K562 (cell line): ENCODE measurements around the gene PHLDB2. TPM values are rescaled to one million over a fixed set of nuclear protein-coding genes. Genes with fewer than 3 reads are reported as not detected.

Source experiments
- ATAC-seq: fragments of 200-7000 bp; cut with Tn5 transposase; 3 replicates; pipeline ENCODE4 v1.9.1; 2020; ENCODE audit warnings: moderate library complexity
- BruUV-seq: library from RNA; stranded (reverse); fragments of 400-500 nt; replicated peaks from 2 replicates; lab custom pipeline; 2021; lab: Mats Ljungman, UMichigan
- CTCF ChIA-PET: fragments of 300-600 bp; formaldehyde crosslinking; extraction: SDS; loops from one replicate; lab custom pipeline; 2021; ENCODE audit warnings: low intra/inter-chr PET ratio; lab: Yijun Ruan, JAX
- POLR2A ChIA-PET: fragments of 300-600, 350-650 bp; sonication (Branson Sonifier 250); formaldehyde crosslinking; extraction: SDS; loops from one replicate; lab custom pipeline; 2021; ENCODE audit warnings: antibody characterized with exemption, inconsistent platforms; lab: Yijun Ruan, JAX
- DNase-seq, 4 experiments: peaks; one replicate each; pipeline versions ENCODE4 v3.0.0 to v3.0.0-alpha.2; 2011 to 2018; ENCODE audit warnings: low spot score in 3 of 4, mixed read lengths in 3 of 4; ENCODE audit errors: extremely low read depth in 1 of 4
- FAIRE-seq: peaks from 2 replicates; lab custom pipeline; 2011; peaks lifted over from hg19 to GRCh38; lab: Jason Lieb, UNC
- H2AFZ ChIP-seq: 2 replicates; pipeline ENCODE4 v1.6.0; 2011; ENCODE audit warnings: low read depth, low read length, control low read depth, inconsistent platforms
- H3K27ac ChIP-seq: fragments of 200-600 bp; 3 replicates; pipeline ENCODE4 v1.8.0; 2011; ENCODE audit warnings: low read depth, mild to moderate bottlenecking, control low read depth, inconsistent platforms, low read length, moderate library complexity, mixed read lengths; ENCODE audit errors: extremely low read depth
- H3K27me3 ChIP-seq, 2 experiments: fragments of 300-600 bp in 1 of 2; 2 replicates in 1 of 2; 3 replicates in 1 of 2; pipeline versions ENCODE4 v1.6.0 to v1.8.0; 2011; ENCODE audit warnings: inconsistent platforms in 2 of 2, low read length in 2 of 2, mild to moderate bottlenecking in 1 of 2, mixed read lengths in 1 of 2, moderate library complexity in 1 of 2; ENCODE audit not compliant: control insufficient read depth in 2 of 2, insufficient read depth in 2 of 2
- H3K36me3 ChIP-seq: fragments of 300-600 bp; 3 replicates; pipeline ENCODE4 v1.8.0; 2011; ENCODE audit warnings: mild to moderate bottlenecking, low read length, inconsistent platforms; ENCODE audit not compliant: control insufficient read depth, insufficient read depth
- H3K4me1 ChIP-seq, 2 experiments: fragments of 200-600 bp in 1 of 2; replicated peaks in 1 of 2; 2 replicates in 1 of 2; 3 replicates in 1 of 2; pipeline versions ENCODE4 v1.5.1 to v1.8.0; 2011; ENCODE audit warnings: inconsistent platforms in 2 of 2, low read length in 2 of 2, mild to moderate bottlenecking in 1 of 2, mixed read lengths in 1 of 2, moderate library complexity in 1 of 2; ENCODE audit not compliant: control insufficient read depth in 2 of 2, insufficient read depth in 2 of 2
- H3K4me2 ChIP-seq: 2 replicates; pipeline ENCODE4 v1.6.1; 2011; ENCODE audit warnings: low read length, control low read depth, inconsistent platforms, mixed read lengths; ENCODE audit not compliant: insufficient read depth
- H3K4me3 ChIP-seq: fragments of 200-600 bp; sonication (generic), shearing (Covaris generic); 2 replicates; pipeline ENCODE4 v1.5.1; 2016; ENCODE audit warnings: control low read depth, inconsistent platforms
- H3K79me2 ChIP-seq: fragments of 200-600 bp; 3 replicates; pipeline ENCODE4 v1.8.0; 2011; ENCODE audit warnings: low read length, inconsistent platforms; ENCODE audit not compliant: control insufficient read depth, insufficient read depth
- H3K9ac ChIP-seq, 2 experiments: 2 replicates each; pipeline versions ENCODE4 v1.6.0 to v1.6.1; 2011; ENCODE audit warnings: low read depth in 2 of 2, low read length in 2 of 2, control low read depth in 1 of 2, inconsistent platforms in 1 of 2, mild to moderate bottlenecking in 1 of 2, mixed read lengths in 1 of 2; ENCODE audit not compliant: insufficient read depth in 1 of 2
- H3K9me1 ChIP-seq: one replicate; pipeline ENCODE4 v1.6.0; 2011; ENCODE audit warnings: inconsistent platforms, mild to moderate bottlenecking, low read length, moderate library complexity; ENCODE audit not compliant: control insufficient read depth, insufficient read depth
- H3K9me3 ChIP-seq: replicated peaks from 2 replicates; pipeline ENCODE4 v1.5.1; 2011; ENCODE audit warnings: low read depth, low read length, inconsistent platforms; ENCODE audit not compliant: control insufficient read depth, insufficient read depth
- H4K20me1 ChIP-seq: replicated peaks from 2 replicates; pipeline ENCODE4 v1.6.1; 2011; ENCODE audit warnings: low read length, inconsistent platforms, mixed read lengths; ENCODE audit not compliant: control insufficient read depth, insufficient read depth
- CREB1 ChIP-seq, 2 experiments: sonication (generic) in 1 of 2; formaldehyde crosslinking in 1 of 2; IDR thresholded peaks; 2 replicates each; pipeline versions ENCODE4 v1.6.1 to v1.8.0; 2012 to 2022; ENCODE audit warnings: inconsistent platforms in 1 of 2, mild to moderate bottlenecking in 1 of 2, missing genetic modification reagents in 1 of 2, moderate library complexity in 1 of 2
- ETV5 ChIP-seq: sonication (generic); formaldehyde crosslinking; IDR thresholded peaks from 2 replicates; pipeline ENCODE4 v1.4.0; 2020; ENCODE audit warnings: low read depth, mild to moderate bottlenecking, missing genetic modification reagents
- FOXA3 ChIP-seq, 2 experiments: fragments of 450-650 bp in 1 of 2; sonication (generic) in 1 of 2; formaldehyde crosslinking; IDR thresholded peaks in 1 of 2; conservative IDR thresholded peaks in 1 of 2; 2 replicates each; pipeline versions ENCODE4 v1.4.0 to v1.8.0; 2020 to 2022; ENCODE audit warnings: mild to moderate bottlenecking in 2 of 2, missing genetic modification reagents in 1 of 2
- MEIS2 ChIP-seq: fragments of 450-650 bp; IDR thresholded peaks from 2 replicates; pipeline ENCODE4 v1.6.1; 2014; ENCODE audit warnings: mild to moderate bottlenecking; ENCODE audit not compliant: partially characterized antibody
- NUFIP1 ChIP-seq: fragments of 450-650 bp; IDR thresholded peaks from 2 replicates; pipeline ENCODE4 v1.6.1; 2018; ENCODE audit not compliant: partially characterized antibody
- PPARD ChIP-seq: fragments of 250-450 bp; sonication (Bioruptor Pico); IDR thresholded peaks from 2 replicates; pipeline ENCODE4 v1.8.0; 2022; ENCODE audit warnings: inconsistent platforms, mild to moderate bottlenecking, moderate library complexity
- RCOR1 ChIP-seq, 2 experiments: IDR thresholded peaks; 2 replicates each; pipeline ENCODE4 v1.6.1; 2012; ENCODE audit warnings: low read depth in 2 of 2, low read length in 2 of 2, borderline replicate concordance in 1 of 2, improper control_type of control experiment in 1 of 2
- TAF1 ChIP-seq: IDR thresholded peaks from 2 replicates; pipeline ENCODE4 v1.6.1; 2011; ENCODE audit warnings: mild to moderate bottlenecking, low read length, moderate library complexity; ENCODE audit not compliant: insufficient read depth, control insufficient read depth, severe bottlenecking; ENCODE audit errors: extremely low read depth
- TGIF2 ChIP-seq: sonication (generic); formaldehyde crosslinking; IDR thresholded peaks from 2 replicates; pipeline ENCODE4 v1.8.1; 2022; ENCODE audit warnings: mild to moderate bottlenecking, missing genetic modification reagents, moderate library complexity
- ZNF41 ChIP-seq: fragments of 250-450 bp; sonication (Bioruptor Pico); conservative IDR thresholded peaks from 2 replicates; pipeline ENCODE4 v1.4.0; 2020; ENCODE audit warnings: mild to moderate bottlenecking
- WGBS: fragments of 100-300 bp; shearing (Covaris generic); methylation state at CpG from one replicate; pipeline ENCODE4 v1.1.6; 2016; ENCODE audit warnings: low coverage, mixed read lengths; ENCODE audit not compliant: insufficient coverage; ENCODE audit errors: missing lambda C conversion rate; 5-methylcytosine and 5-hydroxymethylcytosine counted together
- in situ Hi-C: fragments of 300-500 bp; cut with MboI; formaldehyde crosslinking; loops from 4 replicates; pipeline ENCODE4 v1.15.0; 2018; ENCODE audit warnings: inconsistent platforms, mixed read lengths
- intact Hi-C: fragments of 100-400 bp; cut with micrococcal nuclease; formaldehyde crosslinking; loops from 2 replicates; pipeline ENCODE4 v1.14.2; 2022
- polyA plus RNA-seq, 8 experiments: library from polyadenylated mRNA; depleted of rRNA in 4 of 8; stranded (reverse) in 5 of 8; unstranded in 3 of 8; fragments of >200 nt; fragmentation: Nextera tagmentation in 2 of 8; fragmentation: Illumina TruSeq in 1 of 8; extraction: Ambion mirVana in 2 of 8; extraction: Trizol in 1 of 8; gene quantifications; 2 replicates each; pipeline versions ENCODE4 v1.2.1 to v1.2.3, GENCODE V29; 2011 to 2014; ENCODE audit warnings: inconsistent platforms in 1 of 8, missing spikeins in 1 of 8
- total RNA-seq, 7 experiments: library from RNA; depleted of rRNA in 6 of 7; stranded (reverse); fragments of >200 nt in 6 of 7; fragmentation: Illumina TruSeq in 2 of 7; extraction: Trizol in 2 of 7; gene quantifications; 2 replicates each; pipeline versions ENCODE4 v1.2.1 to v1.2.3, GENCODE V29; 2011 to 2021; ENCODE audit warnings: low replicate concordance in 1 of 7
- TF ChIP-seq, protein P1 (sequence below): fragments of 250-450 bp; sonication (Bioruptor Pico); IDR thresholded peaks from 2 replicates; pipeline ENCODE4 v1.4.0; 2020; ENCODE audit warnings: mild to moderate bottlenecking
- TF ChIP-seq, protein P2 (sequence below): sonication (generic); formaldehyde crosslinking; IDR thresholded peaks from 2 replicates; pipeline ENCODE4 v1.8.1; 2023; ENCODE audit warnings: mild to moderate bottlenecking, missing genetic modification reagents
- TF ChIP-seq, protein P3 (sequence below): fragments of 250-450 bp; sonication (Bioruptor Pico); IDR thresholded peaks from 2 replicates; pipeline ENCODE4 v1.8.0; 2022; ENCODE audit warnings: moderate library complexity, mild to moderate bottlenecking, inconsistent platforms
- TF ChIP-seq, protein P4 (sequence below): sonication (generic); IDR thresholded peaks from 2 replicates; pipeline ENCODE4 v1.6.1; 2016

PHLDB2 gene
- total and polyA plus RNA-seq, 9 of the 15 experiments (the other 6 are each of a cell fraction or from before 2014, with no cell fraction given): 0.04 TPM; not detected in 8

DNA sequence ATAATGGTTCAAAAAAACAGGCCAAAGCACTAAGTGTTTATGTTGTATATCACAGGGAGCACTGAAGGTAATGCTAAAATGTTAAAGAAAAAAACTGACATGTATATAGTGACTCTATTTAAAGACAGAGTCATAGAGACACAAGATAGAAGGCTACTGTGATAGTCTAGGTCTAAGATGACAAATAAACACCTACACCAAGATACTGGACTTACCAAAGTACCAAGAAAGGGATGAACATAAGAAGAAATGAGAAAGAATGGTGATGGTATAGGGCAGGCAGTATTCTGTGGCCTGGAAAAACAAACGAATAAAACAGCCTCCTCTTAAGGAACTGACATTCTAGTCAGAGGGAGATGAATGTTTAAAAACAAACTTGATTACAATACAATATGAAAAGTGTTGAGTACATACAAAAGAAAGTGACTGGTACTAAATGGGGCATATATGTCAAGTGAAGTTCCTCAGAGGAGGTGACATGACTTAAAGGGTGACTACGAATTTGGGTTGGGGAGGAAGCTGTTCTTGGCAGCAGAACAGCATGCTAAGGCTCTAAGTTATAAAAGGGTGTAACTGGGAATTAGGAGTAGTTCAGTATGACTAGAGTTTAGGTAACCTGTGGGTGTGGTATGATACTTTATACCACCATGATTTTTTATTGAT is 125.7 kb downstream of the PHLDB2 start (continued):
- TF ChIP-seq RCOR1 (IDR thresholded peaks at IDR 0.05; ENCODE audit: borderline replicate concordance in 1 of 2, low read depth in 2 of 2, low read length in 2 of 2) (no peak), ZNF41 (CRISPR knock-in tag) (no peak)

DNA sequence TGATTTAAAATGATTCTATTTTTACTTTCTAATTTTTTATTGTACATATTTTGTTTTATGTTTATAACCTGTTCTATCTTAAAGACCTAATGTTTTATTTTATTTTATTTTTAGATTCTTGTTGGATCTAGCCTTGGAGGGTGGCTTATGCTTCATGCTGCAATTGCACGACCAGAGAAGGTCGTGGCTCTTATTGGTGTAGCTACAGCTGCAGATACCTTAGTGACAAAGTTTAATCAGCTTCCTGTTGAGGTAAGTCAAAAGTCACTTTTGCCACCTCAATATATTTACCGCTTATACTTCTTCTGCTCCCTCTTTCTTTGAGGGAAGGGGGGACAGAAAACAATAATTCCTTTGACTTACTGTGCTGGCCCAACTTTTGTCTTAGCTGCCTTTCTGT is 127.7 kb downstream of the PHLDB2 start:
- H4K20me1 ChIP-seq: no peaks in the 10 kb centered on the region
- no peaks in the 10 kb centered on the region for H3K9me1 ChIP-seq
- in situ Hi-C loops: no loop called here
- BruUV-seq: no TSS peak
- ATAC-seq: no peak
- H3K36me3 ChIP-seq: peaks cover 31% of the 10 kb centered on the region
- H3K9me3 ChIP-seq: no peaks in the 10 kb centered on the region
- H2AFZ ChIP-seq: no peak overlapping the region
- TF ChIP-seq, protein P1, sequence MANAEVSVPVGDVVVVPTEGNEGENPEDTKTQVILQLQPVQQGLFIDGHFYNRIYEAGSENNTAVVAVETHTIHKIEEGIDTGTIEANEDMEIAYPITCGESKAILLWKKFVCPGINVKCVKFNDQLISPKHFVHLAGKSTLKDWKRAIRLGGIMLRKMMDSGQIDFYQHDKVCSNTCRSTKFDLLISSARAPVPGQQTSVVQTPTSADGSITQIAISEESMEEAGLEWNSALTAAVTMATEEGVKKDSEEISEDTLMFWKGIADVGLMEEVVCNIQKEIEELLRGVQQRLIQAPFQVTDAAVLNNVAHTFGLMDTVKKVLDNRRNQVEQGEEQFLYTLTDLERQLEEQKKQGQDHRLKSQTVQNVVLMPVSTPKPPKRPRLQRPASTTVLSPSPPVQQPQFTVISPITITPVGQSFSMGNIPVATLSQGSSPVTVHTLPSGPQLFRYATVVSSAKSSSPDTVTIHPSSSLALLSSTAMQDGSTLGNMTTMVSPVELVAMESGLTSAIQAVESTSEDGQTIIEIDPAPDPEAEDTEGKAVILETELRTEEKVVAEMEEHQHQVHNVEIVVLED (CRISPR knock-in tag): no peak
- TF ChIP-seq, protein P2, sequence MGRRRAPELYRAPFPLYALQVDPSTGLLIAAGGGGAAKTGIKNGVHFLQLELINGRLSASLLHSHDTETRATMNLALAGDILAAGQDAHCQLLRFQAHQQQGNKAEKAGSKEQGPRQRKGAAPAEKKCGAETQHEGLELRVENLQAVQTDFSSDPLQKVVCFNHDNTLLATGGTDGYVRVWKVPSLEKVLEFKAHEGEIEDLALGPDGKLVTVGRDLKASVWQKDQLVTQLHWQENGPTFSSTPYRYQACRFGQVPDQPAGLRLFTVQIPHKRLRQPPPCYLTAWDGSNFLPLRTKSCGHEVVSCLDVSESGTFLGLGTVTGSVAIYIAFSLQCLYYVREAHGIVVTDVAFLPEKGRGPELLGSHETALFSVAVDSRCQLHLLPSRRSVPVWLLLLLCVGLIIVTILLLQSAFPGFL (CRISPR knock-in tag): no peak
- no peak for TF ChIP-seq ETV5 (CRISPR knock-in tag)
- TF ChIP-seq TAF1: no peak
- TF ChIP-seq MEIS2: no peak
- TF ChIP-seq CREB1 (IDR thresholded peaks at IDR 0.05): no peak
- TF ChIP-seq CREB1 (CRISPR knock-in tag; IDR thresholded peaks at IDR 0.05): no peak
- no peak for TF ChIP-seq TGIF2
- no peak for TF ChIP-seq FOXA3 (CRISPR knock-in tag; conservative IDR thresholded peaks at IDR 0.05 in 1 of 2, IDR thresholded peaks at IDR 0.05 in 1 of 2)
- TF ChIP-seq, protein P3, sequence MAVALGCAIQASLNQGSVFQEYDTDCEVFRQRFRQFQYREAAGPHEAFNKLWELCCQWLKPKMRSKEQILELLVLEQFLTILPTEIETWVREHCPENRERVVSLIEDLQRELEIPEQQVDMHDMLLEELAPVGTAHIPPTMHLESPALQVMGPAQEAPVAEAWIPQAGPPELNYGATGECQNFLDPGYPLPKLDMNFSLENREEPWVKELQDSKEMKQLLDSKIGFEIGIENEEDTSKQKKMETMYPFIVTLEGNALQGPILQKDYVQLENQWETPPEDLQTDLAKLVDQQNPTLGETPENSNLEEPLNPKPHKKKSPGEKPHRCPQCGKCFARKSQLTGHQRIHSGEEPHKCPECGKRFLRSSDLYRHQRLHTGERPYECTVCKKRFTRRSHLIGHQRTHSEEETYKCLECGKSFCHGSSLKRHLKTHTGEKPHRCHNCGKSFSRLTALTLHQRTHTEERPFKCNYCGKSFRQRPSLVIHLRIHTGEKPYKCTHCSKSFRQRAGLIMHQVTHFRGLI: no peak
- no peak for TF ChIP-seq NUFIP1
- TF ChIP-seq, protein P4, sequence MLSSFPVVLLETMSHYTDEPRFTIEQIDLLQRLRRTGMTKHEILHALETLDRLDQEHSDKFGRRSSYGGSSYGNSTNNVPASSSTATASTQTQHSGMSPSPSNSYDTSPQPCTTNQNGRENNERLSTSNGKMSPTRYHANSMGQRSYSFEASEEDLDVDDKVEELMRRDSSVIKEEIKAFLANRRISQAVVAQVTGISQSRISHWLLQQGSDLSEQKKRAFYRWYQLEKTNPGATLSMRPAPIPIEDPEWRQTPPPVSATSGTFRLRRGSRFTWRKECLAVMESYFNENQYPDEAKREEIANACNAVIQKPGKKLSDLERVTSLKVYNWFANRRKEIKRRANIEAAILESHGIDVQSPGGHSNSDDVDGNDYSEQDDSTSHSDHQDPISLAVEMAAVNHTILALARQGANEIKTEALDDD: no peak
- TF ChIP-seq PPARD (CRISPR knock-in tag): no peak
- TF ChIP-seq, all 486 proteins: peak for 0
- intact Hi-C loops: no loop called here
- CTCF ChIA-PET: no interaction called here
- no peaks in the 10 kb centered on the region for H3K27me3 ChIP-seq
- H3K4me1 ChIP-seq: no peaks in the 10 kb centered on the region
- H3K27ac ChIP-seq: no peak overlapping the region
- no peak overlapping the region for H3K4me3 ChIP-seq
- FAIRE-seq (no peak), DNase-seq (no peak)
- POLR2A ChIA-PET: no interaction called here
- no peak overlapping the region for H3K4me2 ChIP-seq
- 0 out of 3 replicates have a peak, but pooled peaks cover 2% of the 10 kb centered on the region for H3K79me2 ChIP-seq
- WGBS: 91% methylated on average over 3 of the region's 3 CpGs
- no peak overlapping the region for H3K9ac ChIP-seq
